ENCODE results near the gene GPRIN3. TPM values are rescaled to one million over a fixed set of nuclear protein-coding genes. Genes with fewer than 3 reads are reported as not detected.
"Not testable (repeated sequence)": the region's sequence is repeated elsewhere in the genome, so short reads cannot be mapped to it uniquely, and the experiment has no call there.

Gene GPRIN3
- total RNA-seq, 1 experiment from 2014 or later, result 0.39 TPM

- H3K36me3 ChIP-seq (ENCODE audit: control insufficient read depth in 1 of 2, insufficient read depth in 2 of 2, low read length in 2 of 2); H3K27me3 ChIP-seq (ENCODE audit: insufficient read depth, low read length); H4K20me1 ChIP-seq (ENCODE audit: insufficient read depth); H3K9ac ChIP-seq (ENCODE audit: low read length); H3K4me1 ChIP-seq (ENCODE audit: control insufficient read depth in 1 of 2, insufficient read depth in 2 of 2, low read length in 2 of 2); H3K79me2 ChIP-seq (ENCODE audit: insufficient read depth, low read length); H2AFZ ChIP-seq (ENCODE audit: low read depth, low read length, poor library complexity, severe bottlenecking); POLR2A ChIA-PET; RAD21 ChIA-PET (ENCODE audit: low non-redundant PET in 1 of 2, low total read pairs in 2 of 2, uncharacterized antibody in 2 of 2, unreplicated experiment in 2 of 2); H3K9me3 ChIP-seq (ENCODE audit: control insufficient read depth in 1 of 2, insufficient read depth in 1 of 2, low read depth in 1 of 2, low read length in 2 of 2); CTCF ChIA-PET; H3K4me3 ChIP-seq (replicated peaks in 1 of 2; ENCODE audit: low read depth in 1 of 2, low read length in 2 of 2); H3K4me2 ChIP-seq (ENCODE audit: low read length); BruUV-seq (replicated peaks); H3K27ac ChIP-seq (ENCODE audit: low read depth, low read length); H3K9me2 ChIP-seq (ENCODE audit: insufficient read depth); intact Hi-C loops (cut with micrococcal nuclease); ATAC-seq; DNase-seq (ENCODE audit: low read depth, low spot score): not testable (repeated sequence)
Measured at GRCh38 chr4:89199394-89199793, 108.2 kb downstream of the GPRIN3 start.

- H4K20me1 ChIP-seq (ENCODE audit: insufficient read depth), result no peaks in the 10 kb centered on the region
- no TSS peak for BruUV-seq (replicated peaks)
- H3K4me2 ChIP-seq (ENCODE audit: low read length), result no peak overlapping the region
- no peak for DNase-seq (ENCODE audit: low read depth, low spot score)
- H3K9ac ChIP-seq (ENCODE audit: low read length), result no peak overlapping the region
- CTCF ChIA-PET, result no interaction called here
- H3K4me1 ChIP-seq (ENCODE audit: control insufficient read depth in 1 of 2, insufficient read depth in 2 of 2, low read length in 2 of 2), result no peaks in the 10 kb centered on the region
- H2AFZ ChIP-seq (ENCODE audit: low read depth, low read length, poor library complexity, severe bottlenecking), result no peak overlapping the region
- no peaks in the 10 kb centered on the region for H3K27me3 ChIP-seq (ENCODE audit: insufficient read depth, low read length)
- RAD21 ChIA-PET (ENCODE audit: low non-redundant PET in 1 of 2, low total read pairs in 2 of 2, uncharacterized antibody in 2 of 2, unreplicated experiment in 2 of 2), result no interaction called here
- no peaks in the 10 kb centered on the region for H3K9me2 ChIP-seq (ENCODE audit: insufficient read depth)
- no peaks in the 10 kb centered on the region for H3K79me2 ChIP-seq (ENCODE audit: insufficient read depth, low read length)
- H3K9me3 ChIP-seq (ENCODE audit: control insufficient read depth in 1 of 2, insufficient read depth in 1 of 2, low read depth in 1 of 2, low read length in 2 of 2), result no peaks in the 10 kb centered on the region
- H3K4me3 ChIP-seq (replicated peaks in 1 of 2; ENCODE audit: low read depth in 1 of 2, low read length in 2 of 2), result no peak overlapping the region
- POLR2A ChIA-PET, result no interaction called here
- ATAC-seq, result no peak
- intact Hi-C loops (cut with micrococcal nuclease), result no loop called here
- H3K27ac ChIP-seq (ENCODE audit: low read depth, low read length), result no peak overlapping the region
- no peaks in the 10 kb centered on the region for H3K36me3 ChIP-seq (ENCODE audit: control insufficient read depth in 1 of 2, insufficient read depth in 2 of 2, low read length in 2 of 2)
- TF ChIP-seq ELF1 (IDR thresholded peaks at IDR 0.05; ENCODE audit: borderline replicate concordance, low read depth) (no peak), ZFX (IDR thresholded peaks at IDR 0.05) (no peak), FOSL1 (IDR thresholded peaks at IDR 0.05; ENCODE audit: low read depth) (no peak), EGR1 (IDR thresholded peaks at IDR 0.05; ENCODE audit: low read depth) (no peak), ZNF274 (IDR thresholded peaks at IDR 0.05; ENCODE audit: low read depth, low read length) (no peak), MAX (IDR thresholded peaks at IDR 0.05) (no peak), POLR2A (IDR thresholded peaks at IDR 0.05; ENCODE audit: borderline replicate concordance, extremely low read depth, insufficient read depth, insufficient read length) (no peak), ZBTB33 (IDR thresholded peaks at IDR 0.05; ENCODE audit: extremely low read depth, insufficient replicate concordance, low read length) (no peak), EZH2phosphoT487 (IDR thresholded peaks at IDR 0.05; ENCODE audit: borderline replicate concordance) (no peak), CBX3 (IDR thresholded peaks at IDR 0.05; ENCODE audit: low read depth) (no peak), SRF (IDR thresholded peaks at IDR 0.05; ENCODE audit: low read depth) (no peak), RAD21 (IDR thresholded peaks at IDR 0.05; ENCODE audit: low read depth) (no peak), CTCF (IDR thresholded peaks at IDR 0.05 in 2 of 3, conservative IDR thresholded peaks at IDR 0.05 in 1 of 3; ENCODE audit: borderline replicate concordance in 1 of 3, insufficient read depth in 1 of 3, low read depth in 2 of 3, low read length in 2 of 3) (no peak), YY1 (IDR thresholded peaks at IDR 0.05; ENCODE audit: extremely low read depth, insufficient replicate concordance, low read depth, low read length) (no peak), POLR2AphosphoS5 (IDR thresholded peaks at IDR 0.05; ENCODE audit: low read depth, low read length) (no peak)
Measured at GRCh38 chr4:89197920-89198319, 109.7 kb downstream of the GPRIN3 start.

All from HCT116 (cell line).